Smooth muscle cell (in vitro differentiated cells): Measurements from ENCODE around the gene ARMCX2. TPM values are rescaled to one million over a fixed set of nuclear protein-coding genes. Genes with fewer than 3 reads are reported as not detected.
A peak's percentile ranks its signal among the peaks of the same experiment; 100 is the strongest.
"Not testable (repeated sequence)": the region's sequence is repeated elsewhere in the genome, so short reads cannot be mapped to it uniquely, and the experiment has no call there.

Source experiments
- DNase-seq: peaks from one replicate; lab custom pipeline; 2025; ENCODE audit not compliant: unreplicated experiment; lab: John Stamatoyannopoulos, UW
- H2AFZ ChIP-seq: fragments of 200-600 bp; sonication (generic); 2 replicates; pipeline ENCODE4 v1.6.0; 2016; ENCODE audit warnings: antibody characterized with exemption, low read depth, mild to moderate bottlenecking
- H3F3A ChIP-seq: fragments of 200-600 bp; sonication (generic); 2 replicates; pipeline ENCODE4 v1.6.0; 2017; ENCODE audit warnings: antibody characterized with exemption, low read depth
- H3K27ac ChIP-seq: fragments of 200-600 bp; sonication (generic); 2 replicates; pipeline ENCODE4 v1.5.1; 2016; ENCODE audit warnings: low read depth, mild to moderate bottlenecking
- H3K27me3 ChIP-seq: fragments of 200-600 bp; sonication (generic); 2 replicates; pipeline ENCODE4 v1.6.1; 2016; ENCODE audit warnings: low read depth, mild to moderate bottlenecking
- H3K36me3 ChIP-seq: fragments of 200-600 bp; sonication (generic); 2 replicates; pipeline ENCODE4 v1.5.1; 2016; ENCODE audit warnings: low read depth
- H3K4me1 ChIP-seq: fragments of 200-600 bp; sonication (generic); 2 replicates; pipeline ENCODE4 v1.5.1; 2016; ENCODE audit warnings: low read depth
- H3K4me2 ChIP-seq: fragments of 200-600 bp; sonication (generic); 2 replicates; pipeline ENCODE4 v1.6.0; 2016; ENCODE audit warnings: mild to moderate bottlenecking
- H3K4me3 ChIP-seq: fragments of 200-600 bp; sonication (generic); 2 replicates; pipeline ENCODE4 v1.5.1; 2016; ENCODE audit warnings: mild to moderate bottlenecking
- H3K79me2 ChIP-seq: fragments of 200-600 bp; sonication (generic); 2 replicates; pipeline ENCODE4 v1.6.0; 2016; ENCODE audit warnings: low read depth, mild to moderate bottlenecking
- H3K9ac ChIP-seq: fragments of 200-600 bp; sonication (generic); 2 replicates; pipeline ENCODE4 v1.6.0; 2016; ENCODE audit warnings: low read depth
- H3K9me3 ChIP-seq: fragments of 200-600 bp; sonication (generic); replicated peaks from 2 replicates; pipeline ENCODE4 v1.5.1; 2016; ENCODE audit warnings: low read depth
- H4K20me1 ChIP-seq: fragments of 200-600 bp; sonication (generic); 2 replicates; pipeline ENCODE4 v1.6.0; 2016; ENCODE audit warnings: low read depth
- WGBS: methylation state at CpG from one replicate; pipeline ENCODE4 v1.1.7; 2016; ENCODE audit warnings: low lambda C conversion rate; 5-methylcytosine and 5-hydroxymethylcytosine counted together
- polyA plus RNA-seq: library from polyadenylated mRNA; unstranded; fragments of >200 nt; fragmentation: Nextera tagmentation; extraction: Ambion mirVana; gene quantifications from 2 replicates; pipeline ENCODE4 v1.2.1, GENCODE V29; 2016
- total RNA-seq: library from RNA; depleted of rRNA; stranded (reverse); fragments of >200 nt; gene quantifications from 2 replicates; pipeline ENCODE4 v1.2.3, GENCODE V29; 2014
- TF ChIP-seq, protein P1 (sequence below): fragments of 200-600 bp; sonication (generic); IDR thresholded peaks from 2 replicates; pipeline ENCODE4 v1.5.1; 2017; ENCODE audit warnings: borderline replicate concordance, mild to moderate bottlenecking, antibody characterized with exemption; ENCODE audit not compliant: insufficient read depth, poor library complexity, severe bottlenecking

Gene ARMCX2
- total and polyA plus RNA-seq, 2 experiments from 2014 or later, result 34.5 to 103 TPM

DNA sequence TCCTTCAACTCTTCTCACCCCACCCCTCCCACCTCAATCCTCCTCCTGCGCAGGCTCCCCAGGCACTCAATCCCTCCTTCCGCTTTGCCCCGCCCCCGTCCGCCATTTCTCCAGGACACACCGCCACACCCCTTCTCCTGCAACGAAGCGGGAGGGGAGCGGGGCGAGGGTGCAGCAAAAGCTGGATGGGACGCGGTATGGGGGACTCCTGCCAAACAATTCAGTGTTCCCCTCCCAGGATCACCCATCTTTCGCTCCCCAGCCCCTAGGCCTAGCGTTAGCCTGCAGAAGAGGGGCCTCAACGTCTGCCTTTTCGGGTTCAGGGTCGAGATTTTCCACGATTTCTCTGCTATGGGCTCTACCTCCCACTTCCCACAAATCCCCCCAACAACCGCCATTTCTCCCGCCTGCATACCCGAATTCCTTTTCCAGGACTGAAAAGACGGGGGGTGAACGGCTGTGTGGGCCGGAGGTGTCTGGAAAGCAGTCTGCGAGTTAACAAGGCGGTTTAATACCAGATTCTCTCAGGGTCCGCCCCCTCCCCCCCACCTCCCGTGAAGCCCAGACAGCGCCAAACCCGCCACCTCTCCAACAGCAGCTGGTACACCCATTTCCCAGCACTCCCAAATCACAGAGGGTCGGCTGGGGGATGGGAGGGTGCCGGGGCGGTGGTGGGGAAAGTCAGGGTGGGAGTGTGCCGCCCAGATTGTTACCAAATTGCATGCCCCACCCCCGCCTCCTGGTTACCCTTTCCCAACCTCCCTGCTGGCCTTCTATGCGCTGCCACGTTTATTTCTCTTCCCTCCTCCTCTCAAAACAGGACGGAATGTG, 774 bp downstream of the ARMCX2 start:
- H3K27ac ChIP-seq, result peak overlapping the region; percentile 45
- peak overlapping the region; percentile 51 for H3K9ac ChIP-seq
- no peaks in the 10 kb centered on the region for H3K36me3 ChIP-seq
- peak overlapping the region; percentile 81 for H3K4me2 ChIP-seq
- H3K79me2 ChIP-seq, result no peaks in the 10 kb centered on the region
- H3F3A ChIP-seq, result no peaks in the 10 kb centered on the region
- no peaks in the 10 kb centered on the region for H3K9me3 ChIP-seq
- peak; percentile 5 for DNase-seq
- no peaks in the 10 kb centered on the region for H3K4me1 ChIP-seq
- peak overlapping the region; percentile 71 for H3K4me3 ChIP-seq
- H3K27me3 ChIP-seq, result no peaks in the 10 kb centered on the region
- WGBS, result 37% methylated on average over 24 of the region's 38 CpGs
- TF ChIP-seq, protein P1, sequence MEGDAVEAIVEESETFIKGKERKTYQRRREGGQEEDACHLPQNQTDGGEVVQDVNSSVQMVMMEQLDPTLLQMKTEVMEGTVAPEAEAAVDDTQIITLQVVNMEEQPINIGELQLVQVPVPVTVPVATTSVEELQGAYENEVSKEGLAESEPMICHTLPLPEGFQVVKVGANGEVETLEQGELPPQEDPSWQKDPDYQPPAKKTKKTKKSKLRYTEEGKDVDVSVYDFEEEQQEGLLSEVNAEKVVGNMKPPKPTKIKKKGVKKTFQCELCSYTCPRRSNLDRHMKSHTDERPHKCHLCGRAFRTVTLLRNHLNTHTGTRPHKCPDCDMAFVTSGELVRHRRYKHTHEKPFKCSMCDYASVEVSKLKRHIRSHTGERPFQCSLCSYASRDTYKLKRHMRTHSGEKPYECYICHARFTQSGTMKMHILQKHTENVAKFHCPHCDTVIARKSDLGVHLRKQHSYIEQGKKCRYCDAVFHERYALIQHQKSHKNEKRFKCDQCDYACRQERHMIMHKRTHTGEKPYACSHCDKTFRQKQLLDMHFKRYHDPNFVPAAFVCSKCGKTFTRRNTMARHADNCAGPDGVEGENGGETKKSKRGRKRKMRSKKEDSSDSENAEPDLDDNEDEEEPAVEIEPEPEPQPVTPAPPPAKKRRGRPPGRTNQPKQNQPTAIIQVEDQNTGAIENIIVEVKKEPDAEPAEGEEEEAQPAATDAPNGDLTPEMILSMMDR, result no peak
- peaks cover 26% of the 10 kb centered on the region for H4K20me1 ChIP-seq
- no peak overlapping the region for H2AFZ ChIP-seq

DNA sequence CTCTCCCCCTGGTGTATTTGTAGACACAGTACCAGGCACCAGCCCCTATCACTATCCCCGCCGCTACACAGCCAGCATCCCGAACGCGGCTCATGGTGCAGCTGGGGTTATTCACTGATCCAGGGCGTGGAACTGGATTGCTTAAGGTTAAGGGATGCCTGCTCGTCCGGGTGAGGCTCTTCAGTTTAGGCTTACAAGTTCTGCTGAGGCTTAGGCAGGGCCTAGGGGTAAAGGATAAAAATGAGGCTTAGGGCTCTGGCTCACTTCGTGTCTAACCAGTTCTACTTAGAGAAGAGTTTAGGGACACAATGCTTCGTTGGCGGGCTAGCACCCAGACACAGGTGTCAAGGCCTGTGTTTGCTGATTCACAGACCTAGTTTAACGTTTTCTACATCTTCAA, 2.2 kb downstream of the ARMCX2 start:
- Histone ChIP-seq H3K4me2 (no peak overlapping the region), H3K9me3 (no peaks in the 10 kb centered on the region), H3K36me3 (no peaks in the 10 kb centered on the region), H3K9ac (no peak overlapping the region), H3K4me1 (no peaks in the 10 kb centered on the region), H3K4me3 (no peak overlapping the region), H4K20me1 (peaks cover 26% of the 10 kb centered on the region), H2AFZ (no peak overlapping the region), H3K27ac (no peak overlapping the region), H3F3A (no peaks in the 10 kb centered on the region), H3K27me3 (no peaks in the 10 kb centered on the region), H3K79me2 (no peaks in the 10 kb centered on the region)
- DNase-seq, result no peak
- TF ChIP-seq, protein P1, result no peak
- 84% methylated on average over 12 of the region's 12 CpGs for WGBS

DNA sequence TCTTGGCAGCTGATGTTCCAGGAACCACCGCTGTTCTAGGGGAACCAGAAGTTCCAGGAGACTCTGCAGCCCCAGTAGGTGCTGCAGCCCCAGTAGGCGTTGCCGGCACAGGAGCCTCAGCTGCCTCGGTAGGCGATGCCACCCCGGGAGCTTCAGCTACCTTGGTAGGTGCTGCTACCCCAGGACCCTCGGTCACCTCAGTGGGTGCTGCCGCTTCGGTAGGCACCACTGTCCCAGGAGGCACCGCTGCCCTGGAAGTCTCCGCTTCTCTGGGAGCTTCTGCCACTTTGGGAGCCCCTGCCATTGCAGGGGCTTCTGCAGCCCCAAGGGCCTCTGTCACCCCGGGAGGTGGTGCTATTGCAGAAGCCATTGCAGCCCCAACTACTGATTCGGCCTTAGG, 2.8 kb downstream of the ARMCX2 start:
- Histone ChIP-seq H3K9me3 (no peaks in the 10 kb centered on the region), H3K9ac (no peak overlapping the region), H3K4me3 (no peak overlapping the region), H3F3A (no peaks in the 10 kb centered on the region), H3K27me3 (no peaks in the 10 kb centered on the region), H3K27ac (no peak overlapping the region), H3K79me2 (no peaks in the 10 kb centered on the region), H3K4me1 (no peaks in the 10 kb centered on the region), H2AFZ (no peak overlapping the region), H4K20me1 (peaks cover 26% of the 10 kb centered on the region), H3K36me3 (no peaks in the 10 kb centered on the region), H3K4me2 (no peak overlapping the region)
- WGBS, result 85% methylated on average over 13 of the region's 13 CpGs
- TF ChIP-seq, protein P1, result no peak
- DNase-seq, result no peak

DNA sequence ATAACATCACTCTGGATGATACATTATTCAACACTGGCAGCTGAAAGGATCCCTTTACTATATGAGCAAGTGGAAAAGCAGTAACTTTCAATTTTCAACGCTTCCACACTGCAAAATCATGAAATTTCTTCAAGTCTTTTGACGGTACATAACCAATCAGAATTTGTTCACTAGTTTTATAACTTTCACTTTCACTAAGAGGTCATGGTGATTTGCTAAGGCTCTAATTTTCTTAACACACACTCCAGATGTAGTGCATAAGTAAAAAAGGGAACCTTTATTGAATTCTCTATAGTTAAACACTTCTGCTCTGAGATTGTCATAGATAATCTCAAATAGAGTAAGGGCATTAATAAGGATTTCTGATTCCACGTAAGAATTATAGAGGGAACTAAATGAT, 4.1 kb downstream of the ARMCX2 start:
- no peaks in the 10 kb centered on the region for H3F3A ChIP-seq
- H3K27me3 ChIP-seq, result no peaks in the 10 kb centered on the region
- H4K20me1 ChIP-seq, result peaks cover 26% of the 10 kb centered on the region
- no peak overlapping the region for H3K4me3 ChIP-seq
- H3K9me3 ChIP-seq, result no peaks in the 10 kb centered on the region
- no peak overlapping the region for H3K9ac ChIP-seq
- no peak overlapping the region for H3K27ac ChIP-seq
- no peak overlapping the region for H2AFZ ChIP-seq
- no peaks in the 10 kb centered on the region for H3K4me1 ChIP-seq
- H3K36me3 ChIP-seq, result no peaks in the 10 kb centered on the region
- DNase-seq, result no peak
- H3K4me2 ChIP-seq, result no peak overlapping the region
- no peaks in the 10 kb centered on the region for H3K79me2 ChIP-seq
- WGBS, result 73% methylated on average over 3 of the region's 3 CpGs
- TF ChIP-seq, protein P1, result no peak

DNA sequence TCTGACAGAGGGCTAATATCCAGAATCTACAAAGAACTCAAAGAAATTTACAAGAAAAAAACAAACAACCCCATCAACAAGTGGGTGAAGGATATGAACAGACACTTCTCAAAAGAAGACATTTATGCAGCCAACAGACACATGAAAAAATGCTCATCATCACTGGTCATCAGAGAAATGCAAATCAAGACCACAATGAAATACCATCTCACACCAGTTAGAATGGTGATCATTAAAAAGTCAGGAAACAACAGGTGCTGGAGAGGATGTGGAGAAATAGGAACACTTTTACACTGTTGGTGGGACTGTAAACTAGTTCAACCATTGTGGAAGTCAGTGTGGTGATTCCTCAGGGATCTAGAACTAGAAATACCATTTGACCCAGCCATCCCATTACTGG, 11.9 kb downstream of the ARMCX2 start:
- H2AFZ ChIP-seq, H3K27ac ChIP-seq, H3K27me3 ChIP-seq, H3K4me3 ChIP-seq, H3K4me1 ChIP-seq, H3K79me2 ChIP-seq, H3K9me3 ChIP-seq, H3K36me3 ChIP-seq, H3K4me2 ChIP-seq, H4K20me1 ChIP-seq, H3F3A ChIP-seq, H3K9ac ChIP-seq, DNase-seq: not testable (repeated sequence)
